Activated CD4-positive, alpha-beta T cell treated with anti-CD3 and anti-CD28 coated beads, Interleukin-2, amount 10 ng/mL, durations not matched to agents 24 days and 14 days (primary cell): ENCODE measurements around the gene DNM3. TPM values are rescaled to one million over a fixed set of nuclear protein-coding genes. Genes with fewer than 3 reads are reported as not detected.
A peak's percentile ranks its signal among the peaks of the same experiment; 100 is the strongest.

Source experiments
- DNase-seq: peaks from one replicate; pipeline ENCODE4 v3.0.0; 2022
- H3K27ac Mint-ChIP-seq: one replicate; pipeline ENCODE4 v1.8.0; 2022; ENCODE audit warnings: mild to moderate bottlenecking, mixed read lengths
- H3K27me3 Mint-ChIP-seq: one replicate; pipeline ENCODE4 v1.8.0; 2022; ENCODE audit warnings: mixed read lengths
- H3K36me3 Mint-ChIP-seq: one replicate; pipeline ENCODE4 v1.8.0; 2022; ENCODE audit warnings: low read depth, mild to moderate bottlenecking, mixed read lengths
- H3K4me1 Mint-ChIP-seq: one replicate; pipeline ENCODE4 v1.8.0; 2021; ENCODE audit warnings: mixed read lengths
- H3K4me3 Mint-ChIP-seq: one replicate; pipeline ENCODE4 v1.8.0; 2022; ENCODE audit warnings: mild to moderate bottlenecking, moderate library complexity, mixed read lengths
- H3K9me3 Mint-ChIP-seq: one replicate; pipeline ENCODE4 v1.8.0; 2021; ENCODE audit warnings: mixed read lengths
- intact Hi-C: fragments of 100-400 bp; cut with micrococcal nuclease; formaldehyde crosslinking; loops from one replicate; pipeline ENCODE4 v1.15.1; 2023
- total RNA-seq: library from RNA; stranded (reverse); gene quantifications from 2 replicates; pipeline ENCODE4 v1.2.3, GENCODE V29; 2022

DNM3 gene
- total RNA-seq, 1 donor from 2014 or later = 0.42 TPM

GRCh38 chr1:172085317-172085716 lies 244.0 kb downstream of the DNM3 start:
- H3K36me3 Mint-ChIP-seq = no peaks in the 10 kb centered on the region
- peaks cover 2% of the 10 kb centered on the region for H3K27me3 Mint-ChIP-seq

GRCh38 chr1:172086137-172086536 lies 244.8 kb downstream of the DNM3 start:
- Mint-ChIP-seq H3K36me3 (no peaks in the 10 kb centered on the region), H3K27me3 (peaks cover 2% of the 10 kb centered on the region), H3K4me3 (no peak overlapping the region), H3K9me3 (no peaks in the 10 kb centered on the region), H3K27ac (no peak overlapping the region), H3K4me1 (peaks cover 7% of the 10 kb centered on the region)
- no peak for DNase-seq
- intact Hi-C loops = no loop called here

More at GRCh38 chr1:172085317-172085716, 244.0 kb downstream of the DNM3 start:
- no peak overlapping the region for H3K4me3 Mint-ChIP-seq
- peaks cover 6% of the 10 kb centered on the region for H3K4me1 Mint-ChIP-seq
- no peaks in the 10 kb centered on the region for H3K9me3 Mint-ChIP-seq
- DNase-seq = no peak
- no peak overlapping the region for H3K27ac Mint-ChIP-seq
- intact Hi-C loops = no loop called here

GRCh38 chr1:172088256-172088655 lies 247.0 kb downstream of the DNM3 start:
- H3K4me3 Mint-ChIP-seq = no peak overlapping the region
- peaks cover 7% of the 10 kb centered on the region for H3K4me1 Mint-ChIP-seq
- no peaks in the 10 kb centered on the region for H3K36me3 Mint-ChIP-seq
- intact Hi-C loops = no loop called here
- no peaks in the 10 kb centered on the region for H3K9me3 Mint-ChIP-seq
- no peak for DNase-seq
- no peak overlapping the region for H3K27ac Mint-ChIP-seq
- peaks cover 2% of the 10 kb centered on the region for H3K27me3 Mint-ChIP-seq

- peak; percentile 86 for DNase-seq
- intact Hi-C loops = loop anchor here (1.0 to 10.0 kb wide), 6 partner anchors 88 to 354 kb away; partner anchors contain the start of gene PIGC
- Mint-ChIP-seq H3K36me3 (no peaks in the 10 kb centered on the region), H3K4me1 (peaks cover 7% of the 10 kb centered on the region), H3K9me3 (no peaks in the 10 kb centered on the region), H3K27me3 (no peaks in the 10 kb centered on the region), H3K4me3 (no peak overlapping the region), H3K27ac (no peak overlapping the region)
These were observed 248.6 kb downstream of the DNM3 start for GRCh38 chr1:172089768-172090510.

- peaks cover 7% of the 10 kb centered on the region for H3K4me1 Mint-ChIP-seq
- no peaks in the 10 kb centered on the region for H3K27me3 Mint-ChIP-seq
- no peak overlapping the region for H3K27ac Mint-ChIP-seq
- no peaks in the 10 kb centered on the region for H3K9me3 Mint-ChIP-seq
- H3K36me3 Mint-ChIP-seq = no peaks in the 10 kb centered on the region
- DNase-seq = no peak
- no peak overlapping the region for H3K4me3 Mint-ChIP-seq
- intact Hi-C loops = loop anchor here (1.0 to 10.0 kb wide), 6 partner anchors 88 to 354 kb away; partner anchors contain the start of gene PIGC
These were observed 249.2 kb downstream of the DNM3 start for GRCh38 chr1:172090511-172090817.

GRCh38 chr1:172095846-172096245 lies 254.5 kb downstream of the DNM3 start:
- Mint-ChIP-seq H3K27me3 (peaks cover 3% of the 10 kb centered on the region), H3K36me3 (no peaks in the 10 kb centered on the region), H3K4me1 (no peaks in the 10 kb centered on the region), H3K27ac (no peak overlapping the region), H3K4me3 (no peak overlapping the region), H3K9me3 (no peaks in the 10 kb centered on the region)
- DNase-seq = no peak
- intact Hi-C loops = loop anchor here (10.0 kb wide), 1 partner anchor 239 kb away; no protein-coding TSS in a partner anchor

GRCh38 chr1:172105230-172105629 lies 263.9 kb downstream of the DNM3 start:
- no peak overlapping the region for H3K27ac Mint-ChIP-seq
- H3K9me3 Mint-ChIP-seq = no peaks in the 10 kb centered on the region
- H3K4me1 Mint-ChIP-seq = no peaks in the 10 kb centered on the region
- H3K36me3 Mint-ChIP-seq = no peaks in the 10 kb centered on the region
- H3K27me3 Mint-ChIP-seq = peaks cover 13% of the 10 kb centered on the region
- no peak overlapping the region for H3K4me3 Mint-ChIP-seq
- intact Hi-C loops = no loop called here
- DNase-seq = no peak

- peaks cover 13% of the 10 kb centered on the region for H3K27me3 Mint-ChIP-seq
- intact Hi-C loops = no loop called here
- H3K4me1 Mint-ChIP-seq = no peaks in the 10 kb centered on the region
- no peak overlapping the region for H3K4me3 Mint-ChIP-seq
- no peak for DNase-seq
- H3K27ac Mint-ChIP-seq = no peak overlapping the region
- H3K9me3 Mint-ChIP-seq = no peaks in the 10 kb centered on the region
- no peaks in the 10 kb centered on the region for H3K36me3 Mint-ChIP-seq
These were observed 266.1 kb downstream of the DNM3 start for GRCh38 chr1:172107316-172107975.

- peaks cover 13% of the 10 kb centered on the region for H3K27me3 Mint-ChIP-seq
- no peaks in the 10 kb centered on the region for H3K9me3 Mint-ChIP-seq
- no peaks in the 10 kb centered on the region for H3K4me1 Mint-ChIP-seq
- H3K36me3 Mint-ChIP-seq = no peaks in the 10 kb centered on the region
- H3K4me3 Mint-ChIP-seq = no peak overlapping the region
- no peak overlapping the region for H3K27ac Mint-ChIP-seq
- intact Hi-C loops = no loop called here
- DNase-seq = no peak
These were observed 267.0 kb downstream of the DNM3 start for GRCh38 chr1:172108161-172108893.

- Mint-ChIP-seq H3K27ac (no peak overlapping the region), H3K4me1 (no peaks in the 10 kb centered on the region), H3K36me3 (no peaks in the 10 kb centered on the region), H3K27me3 (peaks cover 13% of the 10 kb centered on the region), H3K9me3 (no peaks in the 10 kb centered on the region), H3K4me3 (no peak overlapping the region)
- intact Hi-C loops = no loop called here
- DNase-seq = no peak
These were observed 268.1 kb downstream of the DNM3 start for GRCh38 chr1:172109359-172109758.

GRCh38 chr1:172112576-172112975 lies 271.3 kb downstream of the DNM3 start:
- Mint-ChIP-seq H3K4me1 (peaks cover 5% of the 10 kb centered on the region), H3K27me3 (peaks cover 9% of the 10 kb centered on the region), H3K4me3 (no peak overlapping the region), H3K9me3 (no peaks in the 10 kb centered on the region), H3K27ac (no peak overlapping the region), H3K36me3 (no peaks in the 10 kb centered on the region)
- intact Hi-C loops = no loop called here
- no peak for DNase-seq

GRCh38 chr1:172117800-172118199 lies 276.5 kb downstream of the DNM3 start:
- H3K27ac Mint-ChIP-seq = peak overlapping the region; percentile 64
- H3K9me3 Mint-ChIP-seq = no peaks in the 10 kb centered on the region
- DNase-seq = peak; percentile 86
- no peaks in the 10 kb centered on the region for H3K36me3 Mint-ChIP-seq
- no peaks in the 10 kb centered on the region for H3K27me3 Mint-ChIP-seq
- H3K4me3 Mint-ChIP-seq = peak overlapping the region; percentile 52
- intact Hi-C loops = loop anchor here (1.0 kb wide), 1 partner anchor 64 kb away; no protein-coding TSS in a partner anchor
- H3K4me1 Mint-ChIP-seq = peaks cover 21% of the 10 kb centered on the region

GRCh38 chr1:172118618-172119017 lies 277.3 kb downstream of the DNM3 start:
- Mint-ChIP-seq H3K36me3 (no peaks in the 10 kb centered on the region), H3K4me1 (peaks cover 21% of the 10 kb centered on the region), H3K27ac (no peak overlapping the region), H3K4me3 (no peak overlapping the region), H3K27me3 (no peaks in the 10 kb centered on the region), H3K9me3 (no peaks in the 10 kb centered on the region)
- peak; percentile 54 for DNase-seq
- intact Hi-C loops = loop anchor here (1.0 kb wide), 1 partner anchor 63 kb away; no protein-coding TSS in a partner anchor

GRCh38 chr1:172119184-172119583 lies 277.9 kb downstream of the DNM3 start:
- H3K4me3 Mint-ChIP-seq = no peak overlapping the region
- no peak for DNase-seq
- peaks cover 21% of the 10 kb centered on the region for H3K4me1 Mint-ChIP-seq
- no peaks in the 10 kb centered on the region for H3K27me3 Mint-ChIP-seq
- H3K36me3 Mint-ChIP-seq = no peaks in the 10 kb centered on the region
- intact Hi-C loops = no loop called here
- no peak overlapping the region for H3K27ac Mint-ChIP-seq
- H3K9me3 Mint-ChIP-seq = no peaks in the 10 kb centered on the region
